Pons (tissue), 1 donor: Measurements from ENCODE around the gene DNAH1.

ENCODE experiments used
- DNase-seq: peaks from one replicate; pipeline ENCODE4 v3.0.0-alpha.2; 2016; ENCODE audit warnings: low spot score

The DNAH1 gene

DNA sequence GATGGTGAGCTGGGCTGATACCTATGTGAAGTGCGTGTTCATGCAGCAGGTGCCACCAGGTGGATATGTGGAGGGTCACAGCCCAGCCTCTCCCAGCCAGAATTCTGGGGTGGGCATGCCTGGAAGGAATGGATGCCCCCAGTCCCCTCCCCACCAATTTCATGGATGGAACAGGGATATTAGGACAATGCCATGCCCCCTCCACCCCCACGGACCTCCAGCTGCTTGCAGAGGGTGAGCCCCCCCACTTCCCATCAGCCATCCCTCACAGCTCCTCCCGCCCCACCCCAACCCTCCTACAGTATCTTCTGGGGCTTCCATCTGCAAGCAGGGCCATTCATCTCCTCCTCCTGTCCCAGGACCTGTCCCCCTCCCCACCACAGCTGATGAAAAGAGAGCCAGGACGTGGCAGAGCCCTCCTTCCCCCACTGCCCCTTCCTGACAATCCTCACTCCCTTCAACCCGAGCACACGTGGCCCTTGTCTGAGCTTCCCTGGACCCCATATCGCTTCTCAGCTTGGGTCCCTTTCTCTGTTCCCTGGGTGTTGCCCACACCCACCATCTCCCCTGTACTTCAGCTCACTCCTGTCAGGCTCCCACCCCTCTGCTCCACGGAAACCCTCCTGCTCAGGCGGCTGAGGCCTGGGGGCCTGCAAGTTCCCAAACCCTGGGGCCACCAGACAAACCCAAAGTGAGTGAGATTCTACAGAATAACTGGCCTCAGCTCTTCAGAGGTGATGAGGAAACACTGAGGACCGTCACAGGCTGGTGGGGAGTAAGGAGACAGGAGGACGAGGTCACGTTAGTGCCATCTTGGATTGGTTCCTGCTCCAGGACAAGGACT is 131.6 kb downstream of the DNAH1 start:
- no peak for DNase-seq
